ENCODE results near the gene CACNA1D. TPM values are rescaled to one million over a fixed set of nuclear protein-coding genes. Genes with fewer than 3 reads are reported as not detected.

Gene CACNA1D
- total RNA-seq, 2 donors from 2014 or later, result 0.56 to 1.5 TPM

DNA sequence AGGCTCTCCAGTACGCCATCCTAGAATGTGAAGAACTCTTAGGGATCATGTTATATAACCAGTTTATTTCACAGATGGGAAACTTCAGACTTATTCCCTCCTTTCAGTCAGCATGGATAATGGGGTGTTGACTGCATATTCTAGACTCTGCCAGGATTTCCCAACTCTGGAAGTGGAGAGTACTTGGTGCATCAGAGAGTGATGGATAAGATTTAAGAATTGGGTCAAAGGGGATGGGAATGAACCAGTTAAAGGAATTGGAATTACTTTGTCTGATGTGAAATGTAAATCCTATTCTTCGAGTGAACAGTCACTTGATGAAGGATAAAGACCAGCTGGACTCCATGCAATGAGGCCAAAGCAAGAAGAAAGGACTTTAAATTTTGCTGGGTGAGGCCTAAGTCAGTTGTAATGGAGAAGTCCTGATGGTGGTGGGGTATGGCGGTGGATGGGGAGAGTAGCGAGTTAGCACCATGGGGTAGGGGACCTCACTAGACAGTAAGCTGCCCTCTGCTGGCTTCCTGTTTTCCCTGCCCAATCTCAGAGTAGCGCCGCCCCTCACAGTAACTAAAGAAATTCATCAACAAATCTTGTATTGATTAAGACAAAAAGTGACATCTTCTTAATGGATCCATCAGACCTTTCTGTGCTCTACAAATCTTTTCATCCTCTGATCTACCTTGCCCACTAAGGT lies 7.3 kb upstream of the CACNA1D start:
- Mint-ChIP-seq H3K4me3 (no peak overlapping the region), H3K4me1 (no peaks in the 10 kb centered on the region), H3K36me3 (ENCODE audit: low read depth) (no peaks in the 10 kb centered on the region), H3K27ac (no peak overlapping the region), H3K9me3 (no peaks in the 10 kb centered on the region), H3K27me3 (peaks cover 17% of the 10 kb centered on the region)
- no peak for ATAC-seq (replicated peaks)

DNA sequence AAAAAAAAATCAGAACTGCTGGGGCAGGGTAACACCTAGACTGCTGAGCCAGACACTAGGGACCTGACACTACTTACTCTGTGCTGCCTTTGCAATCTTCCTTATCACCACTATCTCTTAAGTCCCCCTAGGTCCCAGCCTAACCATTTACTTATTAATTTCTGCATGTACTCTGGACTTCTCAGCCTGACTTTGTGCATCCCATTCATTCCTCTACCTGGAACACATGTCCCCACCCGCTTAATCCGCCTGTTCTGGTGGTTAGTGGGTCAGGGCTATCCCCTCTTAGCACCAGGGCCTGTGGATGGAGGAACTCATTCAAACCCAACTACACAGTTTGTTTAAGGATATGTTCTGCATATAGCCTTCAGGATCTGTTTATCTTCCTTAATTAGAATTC lies 5.0 kb upstream of the CACNA1D start:
- Mint-ChIP-seq H3K27ac (no peak overlapping the region), H3K27me3 (peaks cover 27% of the 10 kb centered on the region), H3K9me3 (no peaks in the 10 kb centered on the region), H3K36me3 (ENCODE audit: low read depth) (no peaks in the 10 kb centered on the region), H3K4me3 (no peak overlapping the region), H3K4me1 (no peaks in the 10 kb centered on the region)
- ATAC-seq (replicated peaks), result no peak

DNA sequence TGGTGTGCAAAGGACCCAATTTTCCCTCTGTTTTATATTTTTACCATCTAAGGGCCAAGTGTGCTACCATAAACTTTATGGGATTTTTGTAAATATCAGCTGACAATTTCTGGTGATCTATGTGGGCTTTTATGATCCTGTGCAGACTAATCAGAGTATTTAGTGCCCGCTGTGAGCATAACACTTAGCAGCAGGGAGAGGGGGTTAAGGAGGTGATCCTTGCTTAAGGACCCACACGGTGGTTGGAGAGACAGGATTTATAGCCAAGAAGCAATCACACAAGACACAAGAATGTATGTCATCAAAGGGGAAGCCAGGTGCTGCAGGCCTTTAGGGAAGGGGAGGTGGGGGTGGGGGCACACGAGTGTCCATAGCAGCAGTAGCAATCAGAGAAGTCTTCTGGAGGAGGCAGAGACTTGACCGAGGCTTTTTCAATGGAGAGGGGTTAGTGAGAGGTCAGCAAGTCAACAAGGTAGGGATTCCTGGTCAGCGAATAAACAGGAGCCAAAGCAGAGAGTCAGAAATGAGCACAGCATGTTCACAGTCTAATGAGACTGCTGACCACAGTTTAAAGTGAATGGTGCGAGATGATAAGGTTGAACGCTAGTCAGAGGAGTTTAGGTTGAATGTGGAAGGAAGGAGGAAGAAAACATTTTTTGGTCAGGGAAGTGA lies 4.5 kb upstream of the CACNA1D start:
- Mint-ChIP-seq H3K4me1 (no peaks in the 10 kb centered on the region), H3K36me3 (ENCODE audit: low read depth) (no peaks in the 10 kb centered on the region), H3K9me3 (no peaks in the 10 kb centered on the region), H3K4me3 (no peak overlapping the region), H3K27me3 (peaks cover 27% of the 10 kb centered on the region), H3K27ac (no peak overlapping the region)
- no peak for ATAC-seq (replicated peaks)

DNA sequence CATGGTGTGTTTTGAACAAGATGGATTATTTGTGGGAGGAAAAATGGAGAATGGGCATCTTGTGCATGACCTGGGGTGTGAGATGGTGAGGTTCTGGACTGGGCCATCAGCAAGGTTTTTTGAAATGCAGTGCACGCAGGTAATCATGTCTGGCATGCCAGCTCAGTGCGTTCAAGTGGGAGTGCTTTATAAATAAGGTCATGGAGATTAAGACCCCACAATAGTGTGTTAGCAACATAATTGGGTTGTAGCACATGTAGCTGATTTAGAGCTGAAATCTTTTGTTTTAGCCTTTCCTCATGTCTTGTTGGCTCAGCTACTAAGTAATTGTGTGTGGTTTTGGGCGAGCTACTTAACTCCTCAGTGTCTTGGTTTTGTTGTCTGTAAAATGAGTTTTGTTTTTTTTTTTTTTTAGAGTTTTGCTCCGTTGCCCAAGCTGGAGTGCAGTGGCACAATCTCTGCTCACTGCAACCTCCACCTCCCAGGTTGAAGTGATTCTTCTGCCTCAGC lies 3.9 kb upstream of the CACNA1D start:
- H3K36me3 Mint-ChIP-seq (ENCODE audit: low read depth), result no peaks in the 10 kb centered on the region
- H3K4me1 Mint-ChIP-seq, result no peaks in the 10 kb centered on the region
- H3K9me3 Mint-ChIP-seq, result no peaks in the 10 kb centered on the region
- no peak overlapping the region for H3K4me3 Mint-ChIP-seq
- H3K27me3 Mint-ChIP-seq, result peaks cover 27% of the 10 kb centered on the region
- no peak overlapping the region for H3K27ac Mint-ChIP-seq
- ATAC-seq (replicated peaks), result no peak

DNA sequence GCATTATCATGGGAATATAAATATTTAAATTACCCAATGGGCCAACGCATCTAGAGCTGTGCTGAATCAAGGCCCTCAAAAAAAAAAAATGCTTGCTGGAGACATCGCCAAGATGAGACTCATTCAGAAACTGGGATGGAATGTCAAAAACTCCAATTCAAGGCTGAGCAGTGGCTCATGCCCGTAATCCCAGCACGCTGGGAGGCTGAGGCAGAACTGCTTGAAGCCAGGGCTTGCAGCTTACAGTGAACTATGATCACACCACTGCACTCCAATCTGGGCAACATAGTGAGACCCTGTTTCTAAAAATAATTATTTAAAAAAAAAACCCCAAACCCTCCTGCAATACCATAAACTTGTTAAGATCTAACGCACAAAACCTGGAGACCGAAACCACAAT lies 3.1 kb upstream of the CACNA1D start:
- Mint-ChIP-seq H3K36me3 (ENCODE audit: low read depth) (peaks cover 4% of the 10 kb centered on the region), H3K27ac (no peak overlapping the region), H3K9me3 (no peaks in the 10 kb centered on the region), H3K4me1 (no peaks in the 10 kb centered on the region), H3K27me3 (peaks cover 32% of the 10 kb centered on the region), H3K4me3 (no peak overlapping the region)
- no peak for ATAC-seq (replicated peaks)

DNA sequence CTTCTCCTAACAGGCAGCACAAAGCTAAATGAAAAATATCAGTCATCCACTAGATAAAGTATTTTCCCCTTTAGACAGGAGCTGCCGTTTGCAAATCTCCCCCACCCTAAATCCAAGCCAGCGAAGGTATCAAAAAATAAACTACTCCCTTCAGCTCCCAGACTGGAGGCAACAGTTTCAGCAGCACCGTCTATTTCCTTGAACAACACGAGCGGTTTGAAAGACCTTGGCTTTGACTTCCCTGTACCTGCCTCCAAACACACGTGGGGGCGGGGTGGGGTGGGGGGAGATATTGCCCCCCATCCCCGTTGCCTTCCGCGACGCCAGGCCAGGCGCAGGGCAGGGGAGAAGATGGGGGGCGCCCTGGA lies 832 bp upstream of the CACNA1D start:
- H3K4me3 Mint-ChIP-seq, result peak overlapping the region; percentile 45
- peaks cover 4% of the 10 kb centered on the region for H3K36me3 Mint-ChIP-seq (ENCODE audit: low read depth)
- H3K4me1 Mint-ChIP-seq, result no peaks in the 10 kb centered on the region
- H3K27ac Mint-ChIP-seq, result no peak overlapping the region
- no peaks in the 10 kb centered on the region for H3K9me3 Mint-ChIP-seq
- peaks cover 53% of the 10 kb centered on the region for H3K27me3 Mint-ChIP-seq
- no peak for ATAC-seq (replicated peaks)

DNA sequence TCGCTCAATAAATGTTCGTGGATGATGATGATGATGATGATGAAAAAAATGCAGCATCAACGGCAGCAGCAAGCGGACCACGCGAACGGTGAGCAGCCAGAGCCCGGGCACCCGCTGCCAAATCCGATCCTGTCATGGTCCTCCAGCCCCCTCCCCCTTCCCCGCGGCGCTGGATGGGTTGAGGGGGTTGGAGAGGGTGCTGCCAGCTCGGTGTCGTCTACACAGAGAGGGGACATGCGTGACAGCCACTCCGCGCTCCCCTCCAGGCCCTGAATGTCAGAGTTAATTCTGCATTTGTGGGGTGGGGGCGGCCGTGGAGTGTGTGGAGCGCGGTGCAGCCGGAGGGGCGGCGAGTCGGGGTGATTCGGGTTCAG lies 722 bp downstream of the CACNA1D start:
- Mint-ChIP-seq H3K4me3 (peak overlapping the region; percentile 31), H3K27me3 (peaks cover 58% of the 10 kb centered on the region), H3K9me3 (no peaks in the 10 kb centered on the region), H3K36me3 (ENCODE audit: low read depth) (peaks cover 4% of the 10 kb centered on the region), H3K4me1 (no peaks in the 10 kb centered on the region), H3K27ac (no peak overlapping the region)
- ATAC-seq (replicated peaks), result no peak

DNA sequence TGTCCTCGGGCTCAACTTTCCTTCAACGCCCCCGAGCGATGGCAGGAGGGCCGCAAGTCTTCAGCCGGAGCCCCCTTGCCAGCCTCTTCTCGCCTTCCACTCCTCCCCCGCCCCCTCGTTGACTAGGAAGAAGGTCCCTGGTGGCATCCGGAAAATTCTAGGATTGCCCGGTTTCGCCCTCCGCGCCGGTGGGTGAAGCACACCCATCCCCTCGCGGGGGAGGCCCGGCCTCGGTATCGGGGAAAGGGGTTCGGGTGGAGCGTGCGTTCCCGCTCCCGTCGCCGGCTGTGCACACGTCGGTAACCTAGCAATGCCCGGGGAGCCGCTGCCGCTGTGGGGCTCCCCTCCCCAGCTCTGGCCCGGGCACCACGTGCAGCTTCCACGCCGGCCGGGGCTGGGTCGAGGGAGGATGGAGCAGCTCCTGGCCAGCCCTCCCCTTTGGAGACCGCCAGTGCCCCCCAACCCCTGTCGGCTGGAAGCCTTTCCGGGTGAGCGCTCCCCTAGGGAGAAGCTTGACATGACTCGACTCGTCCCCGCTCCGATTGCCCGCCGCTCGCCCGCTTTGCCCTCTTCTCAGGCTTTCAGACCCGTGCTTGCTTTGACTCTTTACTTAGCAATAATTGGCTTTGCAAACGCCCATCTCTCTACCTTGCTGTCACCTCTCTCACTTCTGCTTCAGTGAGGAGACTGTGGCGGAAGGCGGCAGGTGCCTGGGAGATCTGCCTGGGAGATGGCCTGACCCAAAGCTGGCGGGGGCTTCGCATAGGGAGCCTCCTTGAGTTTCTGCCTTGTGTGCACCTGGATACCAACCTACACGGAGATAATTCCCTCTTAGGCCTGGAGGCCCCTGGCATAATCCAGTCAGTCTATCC lies 1.3 kb downstream of the CACNA1D start:
- peaks cover 4% of the 10 kb centered on the region for H3K36me3 Mint-ChIP-seq (ENCODE audit: low read depth)
- no peak overlapping the region for H3K27ac Mint-ChIP-seq
- no peak for ATAC-seq (replicated peaks)
- H3K27me3 Mint-ChIP-seq, result peaks cover 55% of the 10 kb centered on the region
- H3K9me3 Mint-ChIP-seq, result no peaks in the 10 kb centered on the region
- H3K4me3 Mint-ChIP-seq, result peak overlapping the region; percentile 31
- no peaks in the 10 kb centered on the region for H3K4me1 Mint-ChIP-seq

DNA sequence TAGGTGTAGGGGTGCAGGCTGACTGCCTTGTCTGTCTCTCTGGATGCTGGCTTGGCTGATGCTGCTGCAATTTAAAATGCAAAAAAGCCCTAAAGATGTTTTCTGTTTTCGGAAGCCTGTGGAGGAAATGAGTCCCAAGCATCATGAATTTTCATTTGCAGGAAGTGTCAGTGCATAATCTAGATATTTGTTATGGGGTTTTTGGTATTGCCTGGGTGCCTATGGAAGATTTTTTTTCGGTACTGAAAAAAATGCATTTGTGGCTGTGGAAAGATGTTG lies 1.9 kb downstream of the CACNA1D start:
- H3K4me1 Mint-ChIP-seq, result no peaks in the 10 kb centered on the region
- H3K9me3 Mint-ChIP-seq, result no peaks in the 10 kb centered on the region
- no peak overlapping the region for H3K27ac Mint-ChIP-seq
- H3K27me3 Mint-ChIP-seq, result peaks cover 60% of the 10 kb centered on the region
- peak overlapping the region; percentile 31 for H3K4me3 Mint-ChIP-seq
- no peak for ATAC-seq (replicated peaks)
- peaks cover 4% of the 10 kb centered on the region for H3K36me3 Mint-ChIP-seq (ENCODE audit: low read depth)

DNA sequence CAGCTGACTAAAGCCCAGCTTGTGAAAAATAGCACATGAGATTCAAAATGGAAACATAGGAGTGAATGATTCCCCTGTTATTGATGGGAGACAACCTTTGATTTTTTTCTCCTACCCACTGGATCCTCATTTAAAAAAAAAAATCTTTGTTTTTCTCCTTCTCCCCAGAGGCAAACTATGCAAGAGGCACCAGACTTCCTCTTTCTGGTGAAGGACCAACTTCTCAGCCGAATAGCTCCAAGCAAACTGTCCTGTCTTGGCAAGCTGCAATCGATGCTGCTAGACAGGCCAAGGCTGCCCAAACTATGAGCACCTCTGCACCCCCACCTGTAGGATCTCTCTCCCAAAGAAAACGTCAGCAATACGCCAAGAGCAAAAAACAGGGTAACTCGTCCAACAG lies 2.6 kb downstream of the CACNA1D start:
- no peak for ATAC-seq (replicated peaks)
- H3K27me3 Mint-ChIP-seq, result peaks cover 55% of the 10 kb centered on the region
- no peak overlapping the region for H3K27ac Mint-ChIP-seq
- peaks cover 4% of the 10 kb centered on the region for H3K36me3 Mint-ChIP-seq (ENCODE audit: low read depth)
- H3K4me1 Mint-ChIP-seq, result no peaks in the 10 kb centered on the region
- no peaks in the 10 kb centered on the region for H3K9me3 Mint-ChIP-seq
- no peak overlapping the region for H3K4me3 Mint-ChIP-seq

DNA sequence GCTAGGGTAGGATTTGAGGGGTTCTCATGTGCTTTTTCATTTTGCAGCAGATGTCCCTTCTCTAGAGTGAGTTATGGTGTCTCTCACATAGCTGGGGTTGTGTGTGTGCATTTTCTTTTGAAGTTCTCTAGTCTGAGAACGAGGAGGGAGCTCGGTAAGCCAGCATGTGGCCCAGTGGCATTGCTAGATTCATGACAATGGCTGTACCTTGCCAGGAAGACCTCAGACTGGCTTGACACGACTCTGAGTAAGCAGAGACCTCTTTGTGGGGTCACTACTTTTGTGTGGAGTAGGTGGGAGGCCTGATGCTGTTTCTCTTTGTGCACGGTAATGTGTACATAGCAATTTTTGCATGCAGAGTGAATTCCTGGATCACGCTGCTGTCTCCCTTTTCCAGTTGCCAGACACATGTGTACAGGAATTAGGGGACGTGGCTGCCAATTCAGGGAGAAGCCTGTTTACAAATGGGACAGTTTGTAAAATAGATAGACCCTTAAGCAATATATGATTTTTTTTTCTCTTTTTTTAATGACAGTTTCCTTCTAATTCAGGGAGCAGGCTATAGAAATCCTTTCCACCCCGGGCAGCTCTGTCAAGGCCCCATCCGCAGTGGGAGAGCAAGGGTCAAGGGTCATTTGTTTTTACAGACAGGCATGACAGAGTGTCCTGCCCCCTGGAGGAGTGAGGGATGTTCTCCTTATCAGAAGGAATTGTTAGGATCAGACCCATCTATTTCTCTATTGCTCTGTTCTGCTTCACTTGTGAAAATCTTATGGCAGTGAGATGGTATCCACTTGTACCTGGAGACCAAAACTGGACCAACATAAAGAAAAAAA lies 4.6 kb downstream of the CACNA1D start:
- Mint-ChIP-seq H3K36me3 (ENCODE audit: low read depth) (peaks cover 4% of the 10 kb centered on the region), H3K27ac (no peak overlapping the region), H3K9me3 (no peaks in the 10 kb centered on the region), H3K4me1 (no peaks in the 10 kb centered on the region), H3K27me3 (peaks cover 45% of the 10 kb centered on the region), H3K4me3 (no peak overlapping the region)
- no peak for ATAC-seq (replicated peaks)

DNA sequence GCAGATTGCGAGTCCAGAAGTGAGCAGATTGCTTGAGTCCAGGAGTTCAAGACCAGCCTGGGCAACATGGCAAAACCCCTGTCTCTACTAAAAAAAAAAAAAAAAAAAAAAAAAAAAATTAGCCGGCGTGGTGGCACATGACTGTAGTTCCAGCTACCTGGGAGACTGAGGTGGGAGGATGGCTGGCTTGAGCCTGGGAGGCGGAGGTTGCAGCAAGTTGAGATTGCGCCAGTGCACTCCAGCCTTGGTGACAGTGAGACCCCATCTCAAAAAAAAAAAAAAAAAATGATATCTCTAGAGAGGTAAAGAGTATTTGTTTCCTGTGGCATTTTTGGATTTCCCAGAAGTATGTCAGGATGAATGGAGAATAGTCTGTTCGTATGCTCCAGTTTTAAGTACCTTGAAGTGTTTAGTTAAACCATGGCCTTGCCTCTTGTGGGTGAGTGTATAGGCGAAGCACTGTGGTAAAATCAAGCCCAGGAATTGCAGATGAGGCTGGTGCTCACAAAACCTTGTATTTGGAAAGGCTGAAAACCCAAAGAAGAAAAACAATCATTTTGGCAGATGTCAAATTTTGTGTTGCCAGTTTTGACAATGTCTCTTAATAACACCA lies 5.9 kb downstream of the CACNA1D start:
- H3K27ac Mint-ChIP-seq, result no peak overlapping the region
- ATAC-seq (replicated peaks), result no peak

DNA sequence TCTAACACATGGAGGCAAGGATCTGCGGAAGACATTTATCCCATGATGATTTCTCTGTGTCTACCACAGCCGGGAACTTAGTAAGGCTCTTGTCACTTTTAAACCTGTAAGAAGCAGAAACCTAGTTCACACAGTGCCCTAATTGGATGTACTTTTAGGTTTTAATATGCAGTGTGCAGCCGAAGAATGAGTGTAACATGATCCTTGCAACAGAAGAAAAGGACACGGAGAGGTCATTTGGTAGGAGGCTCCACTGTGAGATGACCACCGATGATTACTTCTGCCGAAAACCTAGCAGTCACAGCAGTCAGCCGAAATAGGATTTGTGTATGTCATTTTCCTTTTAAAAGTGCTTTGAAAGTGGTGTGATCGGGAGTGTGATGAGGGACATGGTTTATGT lies 6.8 kb downstream of the CACNA1D start:
- Mint-ChIP-seq H3K4me1 (no peaks in the 10 kb centered on the region), H3K27ac (no peak overlapping the region), H3K36me3 (ENCODE audit: low read depth) (peaks cover 1% of the 10 kb centered on the region), H3K4me3 (no peak overlapping the region), H3K27me3 (peaks cover 46% of the 10 kb centered on the region), H3K9me3 (no peaks in the 10 kb centered on the region)
- ATAC-seq (replicated peaks), result no peak

More for the DNA sequence above, 5.9 kb downstream of the CACNA1D start:
- Mint-ChIP-seq H3K9me3 (no peaks in the 10 kb centered on the region), H3K27me3 (peaks cover 45% of the 10 kb centered on the region), H3K4me3 (no peak overlapping the region), H3K36me3 (ENCODE audit: low read depth) (peaks cover 4% of the 10 kb centered on the region), H3K4me1 (no peaks in the 10 kb centered on the region)

DNA sequence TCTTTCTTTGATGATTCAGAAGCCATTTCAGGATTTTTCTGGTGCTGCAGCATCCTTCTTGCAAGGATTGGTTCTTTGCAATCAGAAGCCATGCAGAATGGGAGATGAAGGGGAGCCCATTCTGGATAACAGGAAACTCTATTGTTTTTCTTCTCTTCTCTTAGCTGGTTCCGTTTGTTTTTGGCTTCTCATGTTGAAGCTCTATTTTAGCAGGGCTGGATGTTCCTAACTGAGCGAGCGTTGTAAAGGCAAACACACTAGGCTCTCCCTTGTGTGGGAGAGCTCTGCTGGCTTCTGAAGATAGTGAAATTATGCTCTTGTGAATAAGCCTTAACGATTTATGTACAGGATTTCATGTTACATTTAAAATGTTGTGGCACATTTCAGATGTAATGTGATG lies 8.3 kb downstream of the CACNA1D start:
- no peak overlapping the region for H3K4me3 Mint-ChIP-seq
- no peak overlapping the region for H3K27ac Mint-ChIP-seq
- peaks cover 33% of the 10 kb centered on the region for H3K27me3 Mint-ChIP-seq
- no peaks in the 10 kb centered on the region for H3K4me1 Mint-ChIP-seq
- H3K36me3 Mint-ChIP-seq (ENCODE audit: low read depth), result no peaks in the 10 kb centered on the region
- no peaks in the 10 kb centered on the region for H3K9me3 Mint-ChIP-seq
- ATAC-seq (replicated peaks), result no peak

Measured in activated T-helper 17 cell treated with anti-CD3 and anti-CD28 coated beads, Interleukin-2, amount 50 U/mL, for 72 hours (primary cell).